ENCODE measurements around the gene YIPF3. TPM values are rescaled to one million over a fixed set of nuclear protein-coding genes. Genes with fewer than 3 reads are reported as not detected.
"Not testable (repeated sequence)": the region's sequence is repeated elsewhere in the genome, so short reads cannot be mapped to it uniquely, and the experiment has no call there.

YIPF3 gene
- total RNA-seq, 4 donors from 2014 or later: 55.6 to 97.9 (median 73.5) TPM

DNA sequence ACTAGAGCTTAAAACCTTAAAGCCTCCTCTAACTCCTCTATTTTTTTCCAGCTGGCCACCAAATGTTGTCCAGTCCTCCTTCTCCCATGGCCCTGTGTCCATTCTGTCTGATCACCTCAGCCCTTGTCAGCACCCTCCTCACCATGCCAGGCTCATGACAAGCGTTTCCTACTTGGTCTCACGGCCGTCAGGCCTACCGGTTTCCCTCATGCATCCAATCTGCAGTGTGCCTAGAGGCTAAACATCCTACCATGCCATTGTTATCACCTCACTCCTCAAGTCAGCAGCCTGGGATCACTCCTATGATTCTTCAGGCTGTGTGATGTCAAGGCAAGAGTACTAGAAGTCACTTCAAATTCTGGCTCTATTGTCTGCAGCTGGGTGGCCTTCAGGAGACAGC, 49.0 kb downstream of the YIPF3 start:
- H3K36me3 ChIP-seq: no peaks in the 10 kb centered on the region
- TF ChIP-seq CTCF (IDR thresholded peaks at IDR 0.05 in 4 of 5, conservative IDR thresholded peaks at IDR 0.05 in 1 of 5) (no peak), POLR2A (IDR thresholded peaks at IDR 0.05) (no peak)
- intact Hi-C loops (cut with DNase I; ENCODE audit: low total_unique reads): no loop called here
- peaks cover 0 to 6% (median under 1%) of the 10 kb centered on the region in 3 donors for H3K27me3 ChIP-seq
- H3K4me1 ChIP-seq: no peaks in the 10 kb centered on the region
- no peak overlapping the region for H3K27ac ChIP-seq
- H3K9me3 ChIP-seq: no peaks in the 10 kb centered on the region
- no peak overlapping the region for H3K4me3 ChIP-seq
- ATAC-seq (no peak), DNase-seq (no peak)
- in situ Hi-C loops (cut with MboI; ENCODE audit: low sequenced_read_pairs in 4 of 4): no loop called here

GRCh38 chr6:43467265-43467664, 49.5 kb downstream of the YIPF3 start:
- H3K9me3 ChIP-seq; in situ Hi-C loops (cut with MboI; ENCODE audit: low sequenced_read_pairs in 4 of 4); H3K4me3 ChIP-seq; H3K36me3 ChIP-seq; H3K4me1 ChIP-seq; H3K27me3 ChIP-seq; H3K27ac ChIP-seq; ATAC-seq; DNase-seq; intact Hi-C loops (cut with DNase I; ENCODE audit: low total_unique reads): not testable (repeated sequence)

DNA sequence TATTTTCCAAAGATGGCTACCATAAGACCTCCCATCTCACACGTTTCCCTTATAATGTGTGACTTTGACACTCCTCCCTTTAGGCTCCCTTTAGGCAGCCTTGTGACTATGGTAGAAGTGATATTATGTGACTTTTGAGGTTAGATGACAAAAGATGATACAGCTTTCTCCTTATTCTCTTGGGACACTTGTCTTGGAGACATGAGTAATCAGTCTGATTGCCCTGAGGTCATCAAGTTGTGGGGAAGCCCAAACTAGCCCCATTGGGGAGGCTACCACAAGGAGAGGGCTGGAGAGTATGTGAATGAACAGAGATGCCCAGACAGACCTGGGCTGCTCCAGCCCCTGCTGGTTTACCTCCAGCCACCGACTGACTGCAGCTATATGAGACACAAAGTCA, 50.8 kb downstream of the YIPF3 start:
- DNase-seq (no peak), ATAC-seq (no peak)
- H3K27me3 ChIP-seq: peaks cover 0 to 6% (median 3%) of the 10 kb centered on the region in 3 donors
- H3K9me3 ChIP-seq: no peaks in the 10 kb centered on the region
- no peaks in the 10 kb centered on the region for H3K4me1 ChIP-seq
- no peaks in the 10 kb centered on the region for H3K36me3 ChIP-seq
- TF ChIP-seq CTCF (IDR thresholded peaks at IDR 0.05 in 4 of 5, conservative IDR thresholded peaks at IDR 0.05 in 1 of 5) (no peak), POLR2A (IDR thresholded peaks at IDR 0.05) (no peak)
- no peak overlapping the region for H3K27ac ChIP-seq
- H3K4me3 ChIP-seq: no peak overlapping the region
- in situ Hi-C loops (cut with MboI; ENCODE audit: low sequenced_read_pairs in 4 of 4) (no loop called here), intact Hi-C loops (cut with DNase I; ENCODE audit: low total_unique reads) (no loop called here)

DNA sequence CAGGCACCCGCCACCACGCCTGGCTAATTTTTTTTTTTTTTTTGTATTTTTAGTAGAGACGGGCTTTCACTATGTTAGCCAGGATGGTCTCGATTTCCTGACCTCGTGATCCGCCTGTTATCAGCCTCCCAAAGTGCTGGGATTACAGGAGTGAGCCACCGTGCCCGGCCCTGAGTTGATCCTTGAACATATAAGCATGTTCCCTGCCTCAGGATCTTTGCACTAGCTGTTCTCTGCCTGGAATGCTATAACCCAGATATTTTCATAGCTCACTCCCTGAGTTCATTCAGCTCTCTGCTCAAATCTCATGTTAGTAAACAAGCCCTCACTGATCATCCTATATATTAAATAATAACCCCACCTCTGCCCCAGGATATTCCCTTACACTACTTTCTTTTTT, 52.4 kb downstream of the YIPF3 start:
- Histone ChIP-seq H3K36me3 (no peaks in the 10 kb centered on the region), H3K4me3 (no peak overlapping the region), H3K27me3 (peaks cover 3 to 12% (median 6%) of the 10 kb centered on the region in 3 donors), H3K4me1 (no peaks in the 10 kb centered on the region), H3K9me3 (no peaks in the 10 kb centered on the region), H3K27ac (no peak overlapping the region)
- in situ Hi-C loops (cut with MboI; ENCODE audit: low sequenced_read_pairs in 4 of 4): loop anchor here in 2 of 4 donors (5.0 kb wide), 1 partner anchor 38 kb away; no protein-coding TSS in a partner anchor
- intact Hi-C loops (cut with DNase I; ENCODE audit: low total_unique reads): no loop called here
- DNase-seq (no peak), ATAC-seq (no peak)
- TF ChIP-seq CTCF (IDR thresholded peaks at IDR 0.05 in 4 of 5, conservative IDR thresholded peaks at IDR 0.05 in 1 of 5): no peak
- TF ChIP-seq POLR2A (IDR thresholded peaks at IDR 0.05): no peak

- Histone ChIP-seq H3K4me1 (no peaks in the 10 kb centered on the region), H3K36me3 (no peaks in the 10 kb centered on the region), H3K27me3 (peaks cover 15 to 34% (median 20%) of the 10 kb centered on the region in 3 donors), H3K4me3 (no peak overlapping the region), H3K9me3 (no peaks in the 10 kb centered on the region), H3K27ac (no peak overlapping the region)
- intact Hi-C loops (cut with DNase I; ENCODE audit: low total_unique reads) (no loop called here), in situ Hi-C loops (cut with MboI; ENCODE audit: low sequenced_read_pairs in 4 of 4) (loop anchor here in 2 of 4 donors (5.0 kb wide), 1 partner anchor 40 kb away; no protein-coding TSS in a partner anchor)
- no peak for TF ChIP-seq POLR2A (IDR thresholded peaks at IDR 0.05)
- TF ChIP-seq CTCF (IDR thresholded peaks at IDR 0.05 in 4 of 5, conservative IDR thresholded peaks at IDR 0.05 in 1 of 5): no peak
- no peak for ATAC-seq
- no peak for DNase-seq
Measured at GRCh38 chr6:43461936-43462335, 54.8 kb downstream of the YIPF3 start.

Other genes with a start within 250 kb of the YIPF3 start
- gene SLC22A7, start 218.7 kb downstream of the YIPF3 start, total RNA-seq: under 1 TPM in 1 of 4 donors, not detected in 3; 0.42 TPM
- gene CRIP3, start 208.1 kb downstream of the YIPF3 start, total RNA-seq: under 1 TPM in 1 of 4 donors, not detected in 3; 0.68 TPM
- gene ZNF318, start 147.3 kb downstream of the YIPF3 start, total RNA-seq: 10 to 100 TPM in 3 of 4 donors, 1 to 10 TPM in 1; 9.9 to 13.8 (median 12.4) TPM
- 10 to 100 TPM in 1 of 4 donors, 1 to 10 TPM in 3; 5.3 to 11.8 (median 8.6) TPM for gene ABCC10, start 89.4 kb downstream of the YIPF3 start, total RNA-seq
- under 1 TPM in 1 of 4 donors, not detected in 3; 0.20 TPM for gene DLK2, start 61.4 kb downstream of the YIPF3 start, total RNA-seq
- gene TJAP1, start 39.4 kb downstream of the YIPF3 start, total RNA-seq: 10 to 100 TPM; 28.8 to 45.2 (median 37.7) TPM
- gene LRRC73, start 6.6 kb downstream of the YIPF3 start, total RNA-seq: not detected
- gene POLR1C, start 163 bp upstream of the YIPF3 start, total RNA-seq: 10 to 100 TPM; 13.4 to 25.1 (median 16.7) TPM
- 10 to 100 TPM; 11.8 to 21.8 (median 16.6) TPM for gene XPO5, start 59.1 kb upstream of the YIPF3 start, total RNA-seq
- 1 to 10 TPM; 3.8 to 6.9 (median 5.3) TPM for gene POLH, start 59.3 kb upstream of the YIPF3 start, total RNA-seq
- 10 to 100 TPM; 25.0 to 39.4 (median 27.1) TPM for gene GTPBP2, start 112.3 kb upstream of the YIPF3 start, total RNA-seq
- 10 to 100 TPM; 25.1 to 55.4 (median 25.2) TPM for gene MAD2L1BP, start 118.9 kb upstream of the YIPF3 start, total RNA-seq
- gene RSPH9, start 128.1 kb upstream of the YIPF3 start, total RNA-seq: under 1 TPM in 1 of 4 donors, not detected in 3; 0.09 TPM
- 100 to 1,000 TPM; 161 to 171 (median 168) TPM for gene MRPS18A, start 170.9 kb upstream of the YIPF3 start, total RNA-seq

Measured in gastrocnemius medialis (tissue), 4 donors.